H9 (cell line): ENCODE measurements around the gene FHL1. TPM values are rescaled to one million over a fixed set of nuclear protein-coding genes. Genes with fewer than 3 reads are reported as not detected.

ENCODE experiments used
- DNase-seq: peaks from one replicate; pipeline ENCODE4 v3.0.0-alpha.2; 2017
- H2AFZ ChIP-seq: one replicate; pipeline ENCODE4 v1.6.1; 2013; ENCODE audit warnings: mild to moderate bottlenecking, low read length, control low read depth, moderate library complexity
- H2AK5ac ChIP-seq: 2 replicates; pipeline ENCODE4 v1.6.1; 2013; ENCODE audit warnings: low read length, control low read depth, mixed read lengths; ENCODE audit not compliant: insufficient read length
- H2BK120ac ChIP-seq: one replicate; pipeline ENCODE4 v1.6.1; 2013; ENCODE audit warnings: low read depth, mild to moderate bottlenecking, low read length, control low read depth, inconsistent platforms; ENCODE audit not compliant: poor library complexity, severe bottlenecking
- H2BK12ac ChIP-seq: 2 replicates; pipeline ENCODE4 v1.6.1; 2013; ENCODE audit warnings: low read length, control low read depth, mixed read lengths, low read depth; ENCODE audit not compliant: insufficient read length
- H2BK15ac ChIP-seq: 2 replicates; pipeline ENCODE4 v1.6.1; 2013; ENCODE audit warnings: low read depth, low read length, control low read depth
- H2BK20ac ChIP-seq: one replicate; pipeline ENCODE4 v1.6.1; 2013; ENCODE audit warnings: low read depth, mild to moderate bottlenecking, low read length, control low read depth, inconsistent platforms; ENCODE audit not compliant: poor library complexity, severe bottlenecking
- H2BK5ac ChIP-seq: 2 replicates; pipeline ENCODE4 v1.6.1; 2013; ENCODE audit warnings: low read length, control low read depth, mixed read lengths; ENCODE audit not compliant: insufficient read length
- H3K14ac ChIP-seq: 2 replicates; pipeline ENCODE4 v1.6.1; 2013; ENCODE audit warnings: low read length, control low read depth; ENCODE audit not compliant: insufficient read depth
- H3K18ac ChIP-seq: 2 replicates; pipeline ENCODE4 v1.6.1; 2013; ENCODE audit warnings: low read depth, mild to moderate bottlenecking, mixed read lengths, low read length, control low read depth; ENCODE audit not compliant: insufficient read length
- H3K23ac ChIP-seq: 2 replicates; pipeline ENCODE4 v1.6.1; 2013; ENCODE audit warnings: low read length, control low read depth, mixed read lengths, low read depth; ENCODE audit not compliant: insufficient read length
- H3K23me2 ChIP-seq: 2 replicates; pipeline ENCODE4 v1.6.1; 2013; ENCODE audit warnings: low read depth, mild to moderate bottlenecking, mixed read lengths, low read length, control low read depth; ENCODE audit not compliant: insufficient read length, poor library complexity, severe bottlenecking
- H3K27ac ChIP-seq: 2 replicates; pipeline ENCODE4 v1.5.1; 2013; ENCODE audit warnings: low read length, control low read depth, mixed read lengths, low read depth; ENCODE audit not compliant: insufficient read length
- H3K27me3 ChIP-seq: 2 replicates; pipeline ENCODE4 v1.6.1; 2013; ENCODE audit warnings: low read length, control low read depth, inconsistent platforms; ENCODE audit not compliant: insufficient read depth
- H3K4ac ChIP-seq: 2 replicates; pipeline ENCODE4 v1.6.1; 2013; ENCODE audit warnings: low read depth, mild to moderate bottlenecking, control low read depth, inconsistent platforms, low read length, moderate library complexity
- H3K4me1 ChIP-seq: 2 replicates; pipeline ENCODE4 v1.6.1; 2013; ENCODE audit warnings: low read length, control low read depth, inconsistent platforms; ENCODE audit not compliant: insufficient read depth
- H3K4me2 ChIP-seq: 2 replicates; pipeline ENCODE4 v1.6.1; 2013; ENCODE audit warnings: low read length, control low read depth, mixed read lengths; ENCODE audit not compliant: insufficient read length, insufficient read depth
- H3K56ac ChIP-seq: 2 replicates; pipeline ENCODE4 v1.6.1; 2013; ENCODE audit warnings: low read depth, mild to moderate bottlenecking, mixed read lengths, low read length, control low read depth; ENCODE audit not compliant: insufficient read length
- H3K79me1 ChIP-seq: 2 replicates; pipeline ENCODE4 v1.6.1; 2013; ENCODE audit warnings: low read depth, mild to moderate bottlenecking, moderate library complexity, low read length, control low read depth, inconsistent platforms; ENCODE audit not compliant: insufficient read depth, poor library complexity, severe bottlenecking
- H3K79me2 ChIP-seq: 2 replicates; pipeline ENCODE4 v1.6.1; 2013; ENCODE audit warnings: low read length, control low read depth, inconsistent platforms; ENCODE audit not compliant: insufficient read depth
- H3K9ac ChIP-seq: 2 replicates; pipeline ENCODE4 v1.6.1; 2013; ENCODE audit warnings: low read length, control low read depth, mixed read lengths; ENCODE audit not compliant: insufficient read length; ENCODE audit errors: extremely low read depth
- H3K9me3 ChIP-seq: one replicate; pipeline ENCODE4 v1.6.1; 2013; ENCODE audit warnings: low read depth, low read length, inconsistent platforms; ENCODE audit not compliant: control insufficient read depth
- H3T11ph ChIP-seq: one replicate; pipeline ENCODE4 v1.6.1; 2013; ENCODE audit warnings: mild to moderate bottlenecking, low read length, control low read depth, inconsistent platforms
- H4K20me1 ChIP-seq: one replicate; pipeline ENCODE4 v1.6.1; 2013; ENCODE audit not compliant: control insufficient read depth, insufficient read length, insufficient read depth
- H4K5ac ChIP-seq: 2 replicates; pipeline ENCODE4 v1.6.1; 2013; ENCODE audit warnings: low read depth, mild to moderate bottlenecking, mixed read lengths, low read length, control low read depth; ENCODE audit not compliant: insufficient read length
- H4K8ac ChIP-seq: replicated peaks from 2 replicates; pipeline ENCODE4 v1.6.1; 2013; ENCODE audit warnings: low read length, control low read depth, mixed read lengths, low read depth; ENCODE audit not compliant: insufficient read length
- H4K91ac ChIP-seq: 2 replicates; pipeline ENCODE4 v1.6.1; 2013; ENCODE audit warnings: low read depth, mild to moderate bottlenecking, moderate library complexity, mixed read lengths, low read length, control low read depth; ENCODE audit not compliant: insufficient read length
- H3K27ac Mint-ChIP-seq, 3 experiments: 2 replicates in 2 of 3; 3 replicates in 1 of 3; pipeline ENCODE4 v1.8.0; 2020 to 2021; ENCODE audit warnings: mixed read lengths in 3 of 3, mild to moderate bottlenecking in 1 of 3, moderate library complexity in 1 of 3
- H3K27me3 Mint-ChIP-seq: 2 replicates; pipeline ENCODE4 v1.8.0; 2021; ENCODE audit warnings: low read depth, mild to moderate bottlenecking, moderate library complexity, mixed read lengths
- H3K36me3 Mint-ChIP-seq, 3 experiments: 2 replicates in 2 of 3; 3 replicates in 1 of 3; pipeline ENCODE4 v1.8.0; 2020 to 2021; ENCODE audit warnings: low read depth in 3 of 3, mixed read lengths in 3 of 3; ENCODE audit not compliant: insufficient read depth in 1 of 3
- H3K4me1 Mint-ChIP-seq, 2 experiments: 2 replicates each; pipeline ENCODE4 v1.8.0; 2020; ENCODE audit warnings: mixed read lengths in 2 of 2
- H3K4me3 Mint-ChIP-seq, 2 experiments: 2 replicates in 1 of 2; 3 replicates in 1 of 2; pipeline ENCODE4 v1.8.0; 2020 to 2021; ENCODE audit warnings: mild to moderate bottlenecking in 2 of 2, mixed read lengths in 2 of 2, moderate library complexity in 1 of 2
- H3K9me3 Mint-ChIP-seq, 2 experiments: 2 replicates in 1 of 2; 3 replicates in 1 of 2; pipeline ENCODE4 v1.8.0; 2020; ENCODE audit warnings: mild to moderate bottlenecking in 2 of 2, mixed read lengths in 2 of 2, moderate library complexity in 1 of 2
- WGBS: extraction: QIAGEN DNeasy Blood & Tissue Kit; methylation state at CpG from one replicate; pipeline ENCODE4 v1.1.7; 2013; ENCODE audit warnings: missing lambda C conversion rate, low lambda C conversion rate, mixed read lengths; ENCODE audit not compliant: insufficient read length; ENCODE audit errors: extremely low coverage; 5-methylcytosine and 5-hydroxymethylcytosine counted together
- total RNA-seq: library from RNA; stranded (reverse); gene quantifications from 2 replicates; pipeline ENCODE4 v1.2.1, GENCODE V29; 2021
- TF ChIP-seq, protein P1 (sequence below): fragments of 200-600 bp; sonication (generic); conservative IDR thresholded peaks from 3 replicates; pipeline ENCODE4 v1.8.0; 2021; ENCODE audit warnings: antibody characterized with exemption, mild to moderate bottlenecking

The FHL1 gene
- total RNA-seq, 1 experiment from 2014 or later = 20.0 TPM

DNA sequence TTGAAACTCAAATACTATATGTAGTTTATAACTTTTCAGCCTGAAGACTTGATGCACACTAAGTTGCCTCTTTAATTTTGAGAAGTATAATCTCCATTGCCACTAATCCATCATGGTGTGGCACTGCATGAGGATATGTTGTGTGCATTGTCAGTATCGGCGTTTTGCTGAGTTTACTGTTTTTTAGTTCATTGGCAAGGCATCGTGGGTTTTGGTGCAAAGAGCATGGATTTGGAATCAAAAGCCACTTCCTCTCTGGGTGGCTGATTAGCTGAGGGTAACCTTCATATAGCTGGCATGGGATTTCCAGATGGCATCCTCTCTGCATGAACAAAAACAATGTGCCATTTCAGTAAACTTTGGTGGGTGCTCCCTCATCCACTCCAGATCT is 38.7 kb downstream of the FHL1 start:
- no peaks in the 10 kb centered on the region for H3K79me2 ChIP-seq
- Mint-ChIP-seq H3K36me3 (0 out of 7 replicates have a peak, but pooled peaks cover 0 to 2% (median 0%) of the 10 kb centered on the region in 3 experiments), H3K27ac (no peak overlapping the region), H3K9me3 (peaks cover 50 to 57% of the 10 kb centered on the region in 2 experiments), H3K4me1 (no peaks in the 10 kb centered on the region), H3K27me3 (no peaks in the 10 kb centered on the region), H3K4me3 (no peak overlapping the region)
- no peak overlapping the region for H2BK20ac ChIP-seq
- TF ChIP-seq, protein P1, sequence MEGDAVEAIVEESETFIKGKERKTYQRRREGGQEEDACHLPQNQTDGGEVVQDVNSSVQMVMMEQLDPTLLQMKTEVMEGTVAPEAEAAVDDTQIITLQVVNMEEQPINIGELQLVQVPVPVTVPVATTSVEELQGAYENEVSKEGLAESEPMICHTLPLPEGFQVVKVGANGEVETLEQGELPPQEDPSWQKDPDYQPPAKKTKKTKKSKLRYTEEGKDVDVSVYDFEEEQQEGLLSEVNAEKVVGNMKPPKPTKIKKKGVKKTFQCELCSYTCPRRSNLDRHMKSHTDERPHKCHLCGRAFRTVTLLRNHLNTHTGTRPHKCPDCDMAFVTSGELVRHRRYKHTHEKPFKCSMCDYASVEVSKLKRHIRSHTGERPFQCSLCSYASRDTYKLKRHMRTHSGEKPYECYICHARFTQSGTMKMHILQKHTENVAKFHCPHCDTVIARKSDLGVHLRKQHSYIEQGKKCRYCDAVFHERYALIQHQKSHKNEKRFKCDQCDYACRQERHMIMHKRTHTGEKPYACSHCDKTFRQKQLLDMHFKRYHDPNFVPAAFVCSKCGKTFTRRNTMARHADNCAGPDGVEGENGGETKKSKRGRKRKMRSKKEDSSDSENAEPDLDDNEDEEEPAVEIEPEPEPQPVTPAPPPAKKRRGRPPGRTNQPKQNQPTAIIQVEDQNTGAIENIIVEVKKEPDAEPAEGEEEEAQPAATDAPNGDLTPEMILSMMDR = no peak
- H3K4me2 ChIP-seq = no peak overlapping the region
- no peak overlapping the region for H2BK15ac ChIP-seq
- WGBS = no CpG with 5 or more reads among the region's 3 CpGs
- no peak overlapping the region for H2BK120ac ChIP-seq
- no peaks in the 10 kb centered on the region for H4K20me1 ChIP-seq
- no peak overlapping the region for H3K27ac ChIP-seq
- no peak overlapping the region for H2BK12ac ChIP-seq
- peaks cover 40% of the 10 kb centered on the region for H3K9me3 ChIP-seq
- no peak overlapping the region for H3K14ac ChIP-seq
- H4K91ac ChIP-seq = no peak overlapping the region
- H2AFZ ChIP-seq = no peak overlapping the region
- no peak overlapping the region for H4K8ac ChIP-seq
- DNase-seq = no peak
- no peaks in the 10 kb centered on the region for H3K4me1 ChIP-seq
- no peak overlapping the region for H2AK5ac ChIP-seq
- no peak overlapping the region for H3K23ac ChIP-seq
- no peak overlapping the region for H2BK5ac ChIP-seq
- H3K56ac ChIP-seq = no peak overlapping the region
- H3K79me1 ChIP-seq = no peaks in the 10 kb centered on the region
- H3K23me2 ChIP-seq = no peaks in the 10 kb centered on the region
- no peak overlapping the region for H3K18ac ChIP-seq
- no peaks in the 10 kb centered on the region for H3K27me3 ChIP-seq
- H4K5ac ChIP-seq = no peak overlapping the region
- H3K4ac ChIP-seq = no peak overlapping the region
- no peak overlapping the region for H3T11ph ChIP-seq
- no peak overlapping the region for H3K9ac ChIP-seq
